Activated naive CD4-positive, alpha-beta T cell treated with anti-CD3 and anti-CD28 coated beads, Interleukin-2, amount 50 U/mL, for 24 hours (primary cell): ENCODE data around the gene NAT10.

Source experiments
- H3K27ac Mint-ChIP-seq: one replicate; pipeline ENCODE4 v1.8.0; 2021; ENCODE audit warnings: mild to moderate bottlenecking, mixed read lengths
- H3K27me3 Mint-ChIP-seq: one replicate; pipeline ENCODE4 v1.8.0; 2021; ENCODE audit warnings: mixed read lengths
- H3K36me3 Mint-ChIP-seq: one replicate; pipeline ENCODE4 v1.8.0; 2021; ENCODE audit warnings: mixed read lengths
- H3K4me1 Mint-ChIP-seq: one replicate; pipeline ENCODE4 v1.8.0; 2021; ENCODE audit warnings: mixed read lengths
- H3K4me3 Mint-ChIP-seq: one replicate; pipeline ENCODE4 v1.8.0; 2021; ENCODE audit warnings: mild to moderate bottlenecking, mixed read lengths
- H3K9me3 Mint-ChIP-seq: one replicate; pipeline ENCODE4 v1.8.0; 2021; ENCODE audit warnings: mixed read lengths

NAT10 gene

GRCh38 chr11:34182425-34182824 is 77.0 kb downstream of the NAT10 start:
- Mint-ChIP-seq H3K4me3 (no peak overlapping the region), H3K36me3 (no peaks in the 10 kb centered on the region), H3K27me3 (no peaks in the 10 kb centered on the region), H3K4me1 (peaks cover 3% of the 10 kb centered on the region), H3K27ac (no peak overlapping the region), H3K9me3 (no peaks in the 10 kb centered on the region)

GRCh38 chr11:34182921-34183685 is 77.7 kb downstream of the NAT10 start:
- no peaks in the 10 kb centered on the region for H3K9me3 Mint-ChIP-seq
- no peak overlapping the region for H3K27ac Mint-ChIP-seq
- H3K4me1 Mint-ChIP-seq = peaks cover 3% of the 10 kb centered on the region
- H3K4me3 Mint-ChIP-seq = no peak overlapping the region
- H3K36me3 Mint-ChIP-seq = no peaks in the 10 kb centered on the region
- no peaks in the 10 kb centered on the region for H3K27me3 Mint-ChIP-seq

GRCh38 chr11:34183848-34184391 is 78.5 kb downstream of the NAT10 start:
- Mint-ChIP-seq H3K36me3 (no peaks in the 10 kb centered on the region), H3K4me3 (no peak overlapping the region), H3K9me3 (no peaks in the 10 kb centered on the region), H3K27ac (no peak overlapping the region), H3K27me3 (no peaks in the 10 kb centered on the region), H3K4me1 (peaks cover 3% of the 10 kb centered on the region)

- Mint-ChIP-seq H3K9me3 (no peaks in the 10 kb centered on the region), H3K27me3 (no peaks in the 10 kb centered on the region), H3K4me3 (no peak overlapping the region), H3K27ac (no peak overlapping the region), H3K4me1 (peaks cover 3% of the 10 kb centered on the region), H3K36me3 (no peaks in the 10 kb centered on the region)
Measured at GRCh38 chr11:34184505-34185015, 79.1 kb downstream of the NAT10 start.

- H3K36me3 Mint-ChIP-seq = no peaks in the 10 kb centered on the region
- no peaks in the 10 kb centered on the region for H3K27me3 Mint-ChIP-seq
- H3K27ac Mint-ChIP-seq = no peak overlapping the region
- no peak overlapping the region for H3K4me3 Mint-ChIP-seq
- H3K9me3 Mint-ChIP-seq = no peaks in the 10 kb centered on the region
- H3K4me1 Mint-ChIP-seq = peaks cover 3% of the 10 kb centered on the region
Measured at GRCh38 chr11:34185926-34186841, 80.8 kb downstream of the NAT10 start.

- no peaks in the 10 kb centered on the region for H3K4me1 Mint-ChIP-seq
- peak overlapping the region; percentile 21 for H3K27ac Mint-ChIP-seq
- H3K27me3 Mint-ChIP-seq = no peaks in the 10 kb centered on the region
- no peaks in the 10 kb centered on the region for H3K36me3 Mint-ChIP-seq
- no peaks in the 10 kb centered on the region for H3K9me3 Mint-ChIP-seq
- H3K4me3 Mint-ChIP-seq = no peak overlapping the region
Measured at GRCh38 chr11:34188181-34188580, 82.8 kb downstream of the NAT10 start.

GRCh38 chr11:34189191-34189590 is 83.8 kb downstream of the NAT10 start:
- no peak overlapping the region for H3K4me3 Mint-ChIP-seq
- H3K4me1 Mint-ChIP-seq = no peaks in the 10 kb centered on the region
- no peak overlapping the region for H3K27ac Mint-ChIP-seq
- no peaks in the 10 kb centered on the region for H3K9me3 Mint-ChIP-seq
- H3K36me3 Mint-ChIP-seq = no peaks in the 10 kb centered on the region
- H3K27me3 Mint-ChIP-seq = no peaks in the 10 kb centered on the region

- Mint-ChIP-seq H3K36me3 (no peaks in the 10 kb centered on the region), H3K4me3 (no peak overlapping the region), H3K4me1 (no peaks in the 10 kb centered on the region), H3K9me3 (no peaks in the 10 kb centered on the region), H3K27me3 (no peaks in the 10 kb centered on the region), H3K27ac (no peak overlapping the region)
Measured at GRCh38 chr11:34190192-34191139, 85.0 kb downstream of the NAT10 start.

GRCh38 chr11:34191578-34191977 is 86.1 kb downstream of the NAT10 start:
- Mint-ChIP-seq H3K4me1 (no peaks in the 10 kb centered on the region), H3K27me3 (no peaks in the 10 kb centered on the region), H3K27ac (no peak overlapping the region), H3K4me3 (no peak overlapping the region), H3K9me3 (no peaks in the 10 kb centered on the region), H3K36me3 (no peaks in the 10 kb centered on the region)

GRCh38 chr11:34192481-34193401 is 87.3 kb downstream of the NAT10 start:
- H3K27ac Mint-ChIP-seq = no peak overlapping the region
- no peaks in the 10 kb centered on the region for H3K36me3 Mint-ChIP-seq

GRCh38 chr11:34194576-34195335 is 89.3 kb downstream of the NAT10 start:
- Mint-ChIP-seq H3K27me3 (no peaks in the 10 kb centered on the region), H3K27ac (no peak overlapping the region), H3K9me3 (no peaks in the 10 kb centered on the region), H3K36me3 (no peaks in the 10 kb centered on the region), H3K4me3 (no peak overlapping the region), H3K4me1 (peaks cover 11% of the 10 kb centered on the region)

More at GRCh38 chr11:34192481-34193401, 87.3 kb downstream of the NAT10 start:
- H3K27me3 Mint-ChIP-seq = no peaks in the 10 kb centered on the region
- no peaks in the 10 kb centered on the region for H3K9me3 Mint-ChIP-seq
- H3K4me3 Mint-ChIP-seq = no peak overlapping the region
- no peaks in the 10 kb centered on the region for H3K4me1 Mint-ChIP-seq
